ENCODE results near the gene SPARCL1. TPM values are rescaled to one million over a fixed set of nuclear protein-coding genes. Genes with fewer than 3 reads are reported as not detected.

SPARCL1 gene
- total and polyA plus RNA-seq, 9 of the 15 experiments (the other 6 are each of a cell fraction or from before 2014, with no cell fraction given): 0.03 to 0.71 (median 0.05) TPM; not detected in 3

- intact Hi-C loops (cut with micrococcal nuclease): no loop called here
- in situ Hi-C loops (cut with MboI): no loop called here
- H3K36me3 ChIP-seq (ENCODE audit: control insufficient read depth, insufficient read depth, low read length): no peaks in the 10 kb centered on the region
- DNase-seq (ENCODE audit: extremely low read depth in 1 of 4, low spot score in 3 of 4): no peak
- H3K9me3 ChIP-seq (replicated peaks; ENCODE audit: control insufficient read depth, insufficient read depth, low read depth, low read length): no peaks in the 10 kb centered on the region
- no peak overlapping the region for H3K27ac ChIP-seq (ENCODE audit: extremely low read depth, low read depth, low read length)
- no peak for ATAC-seq
- no peak overlapping the region for H2AFZ ChIP-seq (ENCODE audit: low read depth, low read length)
- BruUV-seq (replicated peaks): no TSS peak
- H3K27me3 ChIP-seq (ENCODE audit: control insufficient read depth in 2 of 2, insufficient read depth in 2 of 2, low read length in 2 of 2): no peaks in the 10 kb centered on the region; a peak in 1 of 5 replicates
- H4K20me1 ChIP-seq (replicated peaks; ENCODE audit: control insufficient read depth, insufficient read depth, low read length): no peaks in the 10 kb centered on the region
- FAIRE-seq: no peak
- CTCF ChIA-PET (ENCODE audit: low intra/inter-chr PET ratio): no interaction called here
- H3K9me1 ChIP-seq (ENCODE audit: control insufficient read depth, insufficient read depth, low read length): no peaks in the 10 kb centered on the region
- no peak overlapping the region for H3K9ac ChIP-seq (ENCODE audit: insufficient read depth in 1 of 2, low read depth in 2 of 2, low read length in 2 of 2)
- no peaks in the 10 kb centered on the region for H3K4me1 ChIP-seq (replicated peaks in 1 of 2; ENCODE audit: control insufficient read depth in 2 of 2, insufficient read depth in 2 of 2, low read length in 2 of 2)
- POLR2A ChIA-PET: no interaction called here
- H3K4me2 ChIP-seq (ENCODE audit: insufficient read depth, low read length): no peak overlapping the region
- no peaks in the 10 kb centered on the region for H3K79me2 ChIP-seq (ENCODE audit: control insufficient read depth, insufficient read depth, low read length)
- H3K4me3 ChIP-seq: no peak overlapping the region
- TF ChIP-seq PATZ1 (CRISPR knock-in tag; IDR thresholded peaks at IDR 0.05; ENCODE audit: borderline replicate concordance) (no peak), PBX2 (CRISPR knock-in tag; IDR thresholded peaks at IDR 0.05; ENCODE audit: low read depth) (no peak), PBX2 (tag; conservative IDR thresholded peaks at IDR 0.05; ENCODE audit: low read depth) (no peak), HES1 (IDR thresholded peaks at IDR 0.05; ENCODE audit: low read depth) (no peak), ZNF217 (CRISPR knock-in tag; IDR thresholded peaks at IDR 0.05) (no peak), PCBP1 (IDR thresholded peaks at IDR 0.05; ENCODE audit: low read depth, low read length, poor library complexity, severe bottlenecking) (no peak), POLR2G (IDR thresholded peaks at IDR 0.05; ENCODE audit: low read depth, low read length) (no peak), E2F4 (CRISPR knock-in tag; IDR thresholded peaks at IDR 0.05; ENCODE audit: low read depth) (no peak), ZNF696 (CRISPR knock-in tag; conservative IDR thresholded peaks at IDR 0.05) (no peak), FOXK2 (conservative IDR thresholded peaks at IDR 0.05 in 1 of 2, IDR thresholded peaks at IDR 0.05 in 1 of 2; ENCODE audit: low read depth in 2 of 2) (no peak), TSHZ1 (CRISPR knock-in tag; IDR thresholded peaks at IDR 0.05) (no peak)
These were observed 26.5 kb downstream of the SPARCL1 start for GRCh38 chr4:87502580-87503238.

Data from K562 (cell line).